ENCODE results near the gene ATP2A3. TPM values are rescaled to one million over a fixed set of nuclear protein-coding genes. Genes with fewer than 3 reads are reported as not detected.
"Not testable (repeated sequence)": the region's sequence is repeated elsewhere in the genome, so short reads cannot be mapped to it uniquely, and the experiment has no call there.

Gene ATP2A3
- total RNA-seq, 3 donors from 2014 or later: 2.6 to 15.1 (median 9.8) TPM

DNA sequence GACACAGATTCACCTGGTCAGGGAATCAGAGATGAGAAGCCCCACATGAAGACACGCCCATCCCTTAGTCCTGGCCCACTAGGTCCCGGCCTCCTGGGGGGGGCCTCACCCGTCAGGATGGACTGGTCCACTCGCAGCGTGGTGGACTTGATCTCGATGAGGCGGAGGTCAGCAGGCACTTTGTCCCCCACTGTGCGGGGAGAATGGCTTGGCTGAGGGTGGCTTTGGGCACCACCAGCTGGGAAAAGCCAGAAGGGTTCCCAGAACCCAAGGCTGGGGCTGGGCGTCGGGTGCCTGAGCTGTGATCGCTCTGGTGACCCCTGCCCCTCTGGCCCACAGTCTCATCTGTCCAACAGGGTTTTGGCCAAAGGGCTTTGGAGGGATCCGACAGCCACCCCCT is 13.7 kb downstream of the ATP2A3 start:
- no peak for TF ChIP-seq POLR2AphosphoS5 (IDR thresholded peaks at IDR 0.05)
- TF ChIP-seq POLR2A (IDR thresholded peaks at IDR 0.05): no peak
- TF ChIP-seq, protein P1, sequence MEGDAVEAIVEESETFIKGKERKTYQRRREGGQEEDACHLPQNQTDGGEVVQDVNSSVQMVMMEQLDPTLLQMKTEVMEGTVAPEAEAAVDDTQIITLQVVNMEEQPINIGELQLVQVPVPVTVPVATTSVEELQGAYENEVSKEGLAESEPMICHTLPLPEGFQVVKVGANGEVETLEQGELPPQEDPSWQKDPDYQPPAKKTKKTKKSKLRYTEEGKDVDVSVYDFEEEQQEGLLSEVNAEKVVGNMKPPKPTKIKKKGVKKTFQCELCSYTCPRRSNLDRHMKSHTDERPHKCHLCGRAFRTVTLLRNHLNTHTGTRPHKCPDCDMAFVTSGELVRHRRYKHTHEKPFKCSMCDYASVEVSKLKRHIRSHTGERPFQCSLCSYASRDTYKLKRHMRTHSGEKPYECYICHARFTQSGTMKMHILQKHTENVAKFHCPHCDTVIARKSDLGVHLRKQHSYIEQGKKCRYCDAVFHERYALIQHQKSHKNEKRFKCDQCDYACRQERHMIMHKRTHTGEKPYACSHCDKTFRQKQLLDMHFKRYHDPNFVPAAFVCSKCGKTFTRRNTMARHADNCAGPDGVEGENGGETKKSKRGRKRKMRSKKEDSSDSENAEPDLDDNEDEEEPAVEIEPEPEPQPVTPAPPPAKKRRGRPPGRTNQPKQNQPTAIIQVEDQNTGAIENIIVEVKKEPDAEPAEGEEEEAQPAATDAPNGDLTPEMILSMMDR (IDR thresholded peaks at IDR 0.05): no peak
- no peak overlapping the region for H3K27ac ChIP-seq
- no peaks in the 10 kb centered on the region for H3K36me3 ChIP-seq
- H3K4me1 ChIP-seq: no peaks in the 10 kb centered on the region
- H3K4me3 ChIP-seq: no peak overlapping the region
- intact Hi-C loops (cut with DNase I; ENCODE audit: low total_unique reads): no loop called here
- H3K9me3 ChIP-seq: no peaks in the 10 kb centered on the region
- no peaks in the 10 kb centered on the region for H3K27me3 ChIP-seq
- no peak for DNase-seq (ENCODE audit: low spot score in 2 of 2)

DNA sequence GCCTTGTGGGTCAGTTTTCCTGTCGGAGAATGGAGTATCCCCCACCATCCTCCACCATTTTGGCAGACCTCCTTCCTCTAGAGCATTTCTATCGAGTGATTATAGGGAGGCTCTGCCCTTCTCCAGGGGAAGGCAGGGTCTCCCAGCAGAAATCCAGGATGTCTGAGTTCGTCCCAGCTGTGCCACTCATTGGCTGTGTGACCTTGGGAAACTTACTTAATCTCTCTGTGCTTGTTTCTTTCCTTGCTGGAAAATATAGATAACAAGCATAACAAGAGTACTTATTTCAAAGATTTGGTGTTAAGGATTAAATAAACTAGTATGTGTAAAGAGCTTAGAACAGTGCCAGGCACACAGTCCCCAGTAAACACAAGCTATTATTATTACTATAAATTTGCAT is 14.8 kb downstream of the ATP2A3 start:
- intact Hi-C loops (cut with DNase I; ENCODE audit: low total_unique reads): no loop called here
- DNase-seq (ENCODE audit: low spot score in 2 of 2): no peak
- H3K27ac ChIP-seq: no peak overlapping the region
- H3K4me1 ChIP-seq: no peaks in the 10 kb centered on the region
- no peaks in the 10 kb centered on the region for H3K27me3 ChIP-seq
- no peaks in the 10 kb centered on the region for H3K9me3 ChIP-seq
- H3K4me3 ChIP-seq: no peak overlapping the region
- TF ChIP-seq, protein P1 (IDR thresholded peaks at IDR 0.05): no peak
- TF ChIP-seq POLR2A (IDR thresholded peaks at IDR 0.05): no peak
- no peak for TF ChIP-seq POLR2AphosphoS5 (IDR thresholded peaks at IDR 0.05)
- H3K36me3 ChIP-seq: no peaks in the 10 kb centered on the region

DNA sequence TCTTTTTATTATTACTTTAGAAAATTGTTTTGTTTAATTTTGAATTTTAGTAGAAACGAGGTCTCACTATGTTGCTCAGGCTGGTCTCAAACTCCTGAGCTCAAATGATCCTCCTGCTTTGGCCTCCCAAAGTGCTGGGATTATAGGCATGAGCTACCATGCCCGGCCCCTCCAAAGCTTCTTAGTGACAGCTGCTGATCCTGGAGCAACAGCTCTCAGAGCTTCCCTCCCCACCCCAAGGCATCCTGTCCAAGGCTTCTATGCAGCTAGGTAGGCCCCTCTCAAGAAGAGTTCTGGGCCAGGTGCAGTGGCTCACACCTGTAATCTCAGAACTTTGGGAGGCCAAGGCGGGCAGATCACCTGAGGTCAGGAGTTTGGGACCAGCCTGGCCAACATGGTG is 15.7 kb downstream of the ATP2A3 start:
- intact Hi-C loops (cut with DNase I; ENCODE audit: low total_unique reads); H3K4me1 ChIP-seq; H3K27me3 ChIP-seq; DNase-seq (ENCODE audit: low spot score in 2 of 2); H3K9me3 ChIP-seq; H3K4me3 ChIP-seq; H3K36me3 ChIP-seq; H3K27ac ChIP-seq: not testable (repeated sequence)

DNA sequence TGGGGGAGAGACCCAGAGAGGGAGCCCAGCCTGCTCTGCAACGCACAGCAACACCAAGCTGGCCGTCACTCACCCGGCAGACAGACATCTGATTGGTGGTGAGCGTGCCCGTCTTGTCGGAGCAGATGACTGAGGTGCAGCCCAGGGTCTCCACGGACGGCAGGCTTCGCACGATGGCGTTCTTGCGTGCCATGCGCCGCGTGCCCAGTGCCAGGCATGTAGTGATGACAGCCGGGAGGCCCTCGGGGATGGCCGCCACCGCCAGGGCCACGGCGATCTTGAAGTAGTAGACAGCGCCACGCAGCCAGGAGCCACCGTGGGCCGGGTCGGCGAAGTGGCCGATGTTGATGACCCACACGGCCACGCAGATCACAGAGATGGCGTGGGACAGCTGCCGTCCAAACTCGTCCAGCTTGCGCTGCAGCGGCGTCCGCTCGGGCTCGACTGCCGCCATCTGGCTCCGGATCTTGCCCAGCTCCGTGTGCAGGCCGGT is 16.9 kb downstream of the ATP2A3 start:
- Histone ChIP-seq H3K27me3 (no peaks in the 10 kb centered on the region), H3K36me3 (no peaks in the 10 kb centered on the region), H3K9me3 (no peaks in the 10 kb centered on the region), H3K4me1 (no peaks in the 10 kb centered on the region), H3K27ac (no peak overlapping the region), H3K4me3 (no peak overlapping the region)
- intact Hi-C loops (cut with DNase I; ENCODE audit: low total_unique reads): no loop called here
- TF ChIP-seq POLR2AphosphoS5 (IDR thresholded peaks at IDR 0.05) (no peak), POLR2A (IDR thresholded peaks at IDR 0.05) (no peak)
- TF ChIP-seq, protein P1 (IDR thresholded peaks at IDR 0.05): no peak
- no peak for DNase-seq (ENCODE audit: low spot score in 2 of 2)

DNA sequence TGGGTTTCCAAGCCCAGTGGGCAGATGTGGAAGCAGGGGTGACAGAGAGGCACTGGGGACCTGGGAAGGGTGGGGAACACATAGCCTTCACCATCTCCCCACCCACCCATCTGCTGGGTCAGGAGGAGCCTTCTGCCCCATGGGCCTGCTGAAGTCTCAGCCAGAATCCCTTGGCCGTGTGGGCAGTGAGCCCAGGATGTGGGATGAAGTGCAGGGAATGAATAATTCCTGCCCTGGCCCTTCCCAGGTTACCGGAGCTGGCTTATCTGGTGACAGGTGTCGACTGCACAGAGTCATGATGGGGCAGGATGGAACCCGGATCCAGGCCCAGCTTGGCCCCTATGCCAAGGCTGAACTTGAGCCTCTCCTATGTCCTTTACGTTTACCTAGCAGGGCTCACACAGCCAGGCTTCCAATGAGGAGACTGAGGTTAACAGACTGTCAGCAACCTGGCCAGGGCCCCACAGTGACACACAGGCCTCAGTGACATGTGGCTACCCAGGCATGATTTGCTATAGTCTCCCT is 17.5 kb downstream of the ATP2A3 start:
- no peak for DNase-seq (ENCODE audit: low spot score in 2 of 2)
- no peak overlapping the region for H3K4me3 ChIP-seq
- intact Hi-C loops (cut with DNase I; ENCODE audit: low total_unique reads): no loop called here
- no peaks in the 10 kb centered on the region for H3K4me1 ChIP-seq
- no peaks in the 10 kb centered on the region for H3K27me3 ChIP-seq
- H3K27ac ChIP-seq: no peak overlapping the region
- TF ChIP-seq, protein P1 (IDR thresholded peaks at IDR 0.05): no peak
- no peak for TF ChIP-seq POLR2AphosphoS5 (IDR thresholded peaks at IDR 0.05)
- TF ChIP-seq POLR2A (IDR thresholded peaks at IDR 0.05): no peak
- no peaks in the 10 kb centered on the region for H3K36me3 ChIP-seq
- H3K9me3 ChIP-seq: no peaks in the 10 kb centered on the region

All from breast epithelium (tissue), 4 donors.